DOHH2 (cell line): ENCODE results near the gene ARID1B.

ENCODE experiments used
- CTCF ChIP-seq: fragments of 200-600 bp; sonication (generic); IDR thresholded peaks from one replicate; pipeline ENCODE4 v1.5.1; 2014; ENCODE audit warnings: antibody characterized with exemption, mild to moderate bottlenecking, low read depth, low read length; ENCODE audit not compliant: poor library complexity, severe bottlenecking
- EZH2phosphoT487 ChIP-seq: fragments of 200-600 bp; sonication (generic); IDR thresholded peaks from 2 replicates; pipeline ENCODE4 v1.6.1; 2017; ENCODE audit warnings: borderline replicate concordance, mild to moderate bottlenecking, antibody characterized with exemption, low read length, moderate library complexity, mixed read lengths

DNA sequence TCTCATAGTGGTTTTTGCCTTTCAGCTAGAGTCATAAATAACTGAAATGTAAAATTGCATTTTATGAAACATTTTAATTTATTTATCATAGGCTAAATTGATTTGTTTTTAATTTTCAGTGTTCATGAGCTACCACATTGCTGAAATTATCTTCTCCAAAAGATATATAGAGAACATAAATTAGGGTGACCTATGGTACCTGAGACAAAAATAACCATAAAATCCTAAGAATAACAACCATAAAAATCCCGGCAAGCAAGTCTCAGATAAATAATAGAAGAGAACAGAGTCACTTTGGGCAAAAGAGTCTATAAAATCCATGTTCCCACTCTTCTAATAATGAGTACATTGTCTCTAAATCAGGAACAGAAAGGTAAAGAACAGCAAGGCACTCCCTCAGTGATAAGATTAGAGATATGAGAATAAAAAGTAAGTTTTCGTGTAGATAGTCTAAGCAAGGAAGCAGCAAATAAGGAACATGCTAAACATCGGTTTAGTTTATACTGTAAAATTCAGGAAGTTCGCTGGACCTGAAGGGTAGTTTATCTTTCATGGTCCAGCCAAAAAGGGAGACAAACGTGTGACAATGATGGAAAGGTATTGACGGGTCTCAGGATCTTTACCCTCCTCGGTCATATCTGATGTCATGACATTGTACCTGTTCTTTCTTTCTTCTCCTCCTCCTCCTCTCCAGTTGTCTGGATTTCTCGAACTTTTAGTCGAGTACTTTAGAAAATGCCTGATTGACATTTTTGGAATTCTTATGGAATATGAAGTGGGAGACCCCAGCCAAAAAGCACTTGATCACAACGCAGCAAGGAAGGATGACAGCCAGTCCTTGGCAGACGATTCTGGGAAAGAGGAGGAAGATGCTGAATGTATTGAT is 428.5 kb downstream of the ARID1B start:
- no peak for TF ChIP-seq CTCF
- TF ChIP-seq EZH2phosphoT487 = no peak
